Measurements from ENCODE around the gene GMCL2. TPM values are rescaled to one million over a fixed set of nuclear protein-coding genes. Genes with fewer than 3 reads are reported as not detected.

The GMCL2 gene
- polyA plus RNA-seq, 1 donor (not counting 4 experiments of a cell fraction or from before 2014, with no cell fraction given): not detected

DNA sequence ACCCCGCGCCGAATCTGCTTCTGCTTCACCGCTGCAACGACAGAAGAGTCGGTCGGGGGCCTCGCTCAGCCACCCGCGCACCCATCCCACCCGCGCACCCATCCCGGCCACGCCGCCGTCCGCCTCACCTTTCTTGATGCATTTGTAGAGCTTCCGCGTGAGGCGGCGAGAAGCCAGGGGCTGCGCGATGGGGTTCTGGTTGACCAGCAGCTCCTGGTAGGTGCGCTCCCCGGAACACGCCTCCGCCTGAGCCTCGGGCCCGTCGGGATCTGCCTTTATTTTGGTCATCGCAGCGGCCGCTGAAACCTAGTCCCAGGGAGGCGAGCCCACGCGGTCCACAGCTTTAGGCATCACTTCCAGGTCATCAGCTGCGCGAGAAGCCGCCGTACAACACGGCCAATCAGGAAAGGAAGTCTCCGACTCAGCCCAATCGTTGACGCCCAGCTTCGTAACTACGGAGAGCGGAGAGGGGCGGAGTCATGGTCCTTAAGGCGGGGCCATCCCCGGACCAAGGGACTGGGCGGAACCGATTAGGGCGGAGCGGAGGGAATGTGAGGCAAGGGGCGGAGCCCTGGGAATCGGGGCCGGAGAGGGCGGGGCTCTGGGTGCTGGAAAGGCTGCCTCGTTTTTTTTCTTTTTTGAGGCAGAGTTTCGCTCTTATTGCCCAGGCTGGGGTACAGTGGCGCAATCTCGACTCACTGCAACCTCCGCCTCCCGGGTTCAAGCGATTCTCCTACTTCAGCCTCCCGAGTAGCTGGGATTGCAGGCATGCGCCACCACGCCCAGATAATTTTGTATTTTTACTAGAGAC, 33.4 kb downstream of the GMCL2 start, which contains the start of gene NHP2:
Gene NHP2, minus strand, starts transcription at position 356 of the 811 bp plus-strand sequence. Its CDS starts 68 bp downstream, at position 288.
- no peak for TF ChIP-seq EZH2 (IDR thresholded peaks at IDR 0.05; ENCODE audit: low read length)
- TF ChIP-seq, protein P1, sequence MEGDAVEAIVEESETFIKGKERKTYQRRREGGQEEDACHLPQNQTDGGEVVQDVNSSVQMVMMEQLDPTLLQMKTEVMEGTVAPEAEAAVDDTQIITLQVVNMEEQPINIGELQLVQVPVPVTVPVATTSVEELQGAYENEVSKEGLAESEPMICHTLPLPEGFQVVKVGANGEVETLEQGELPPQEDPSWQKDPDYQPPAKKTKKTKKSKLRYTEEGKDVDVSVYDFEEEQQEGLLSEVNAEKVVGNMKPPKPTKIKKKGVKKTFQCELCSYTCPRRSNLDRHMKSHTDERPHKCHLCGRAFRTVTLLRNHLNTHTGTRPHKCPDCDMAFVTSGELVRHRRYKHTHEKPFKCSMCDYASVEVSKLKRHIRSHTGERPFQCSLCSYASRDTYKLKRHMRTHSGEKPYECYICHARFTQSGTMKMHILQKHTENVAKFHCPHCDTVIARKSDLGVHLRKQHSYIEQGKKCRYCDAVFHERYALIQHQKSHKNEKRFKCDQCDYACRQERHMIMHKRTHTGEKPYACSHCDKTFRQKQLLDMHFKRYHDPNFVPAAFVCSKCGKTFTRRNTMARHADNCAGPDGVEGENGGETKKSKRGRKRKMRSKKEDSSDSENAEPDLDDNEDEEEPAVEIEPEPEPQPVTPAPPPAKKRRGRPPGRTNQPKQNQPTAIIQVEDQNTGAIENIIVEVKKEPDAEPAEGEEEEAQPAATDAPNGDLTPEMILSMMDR (optimal IDR thresholded peaks at IDR 0.05 in 1 of 3, IDR thresholded peaks at IDR 0.05 in 1 of 3, conservative IDR thresholded peaks at IDR 0.05 in 1 of 3; ENCODE audit: extremely low read depth in 1 of 3, insufficient read depth in 2 of 3, low read length in 3 of 3): no peak
- Histone ChIP-seq H4K20me1 (ENCODE audit: control insufficient read depth, extremely low read depth, insufficient read depth, low read length) (no peaks in the 10 kb centered on the region), H3K27ac (ENCODE audit: control insufficient read depth, insufficient read depth, low read length) (peak within 1 kb of the TSS; percentile 76), H3K79me2 (ENCODE audit: control insufficient read depth, insufficient read depth, low read length) (peaks cover 21% of the 10 kb centered on the region), H3K9me3 (ENCODE audit: control insufficient read depth, low read depth, low read length) (no peaks in the 10 kb centered on the region), H3K9me1 (ENCODE audit: control insufficient read depth, extremely low read depth, insufficient read depth, low read length) (no peaks in the 10 kb centered on the region), H3K4me2 (ENCODE audit: control insufficient read depth, extremely low read depth, insufficient read depth, low read depth, low read length) (peak within 1 kb of the TSS; percentile 94), H3K4me3 (ENCODE audit: control insufficient read depth in 2 of 3, extremely low read depth in 1 of 3, insufficient read depth in 2 of 3, low read depth in 1 of 3, low read length in 3 of 3) (peak within 1 kb of the TSS; percentile 63 to 99 (median 97)), H3K27me3 (ENCODE audit: control insufficient read depth, extremely low read depth, insufficient read depth, low read length) (no peaks in the 10 kb centered on the region), H3K36me3 (ENCODE audit: control insufficient read depth in 2 of 2, extremely low read depth in 1 of 2, insufficient read depth in 2 of 2, low read length in 2 of 2) (peaks cover 16 to 20% of the 10 kb centered on the region in 2 experiments), H3K9ac (ENCODE audit: control insufficient read depth, extremely low read depth, insufficient read depth, low read length) (peak within 1 kb of the TSS; percentile 92), H2AFZ (ENCODE audit: control insufficient read depth, low read length) (peak within 1 kb of the TSS; percentile 76), H3K4me1 (ENCODE audit: control insufficient read depth, extremely low read depth, insufficient read depth, low read length) (peaks cover 10% of the 10 kb centered on the region)
- DNase-seq (ENCODE audit: low read depth, low spot score) (peak; percentile 91), FAIRE-seq (peak; percentile 85)
- dilution Hi-C loops (cut with MboI; ENCODE audit: extremely low pct_ligation_motif_present, low sequenced_read_pairs): no loop called here

DNA sequence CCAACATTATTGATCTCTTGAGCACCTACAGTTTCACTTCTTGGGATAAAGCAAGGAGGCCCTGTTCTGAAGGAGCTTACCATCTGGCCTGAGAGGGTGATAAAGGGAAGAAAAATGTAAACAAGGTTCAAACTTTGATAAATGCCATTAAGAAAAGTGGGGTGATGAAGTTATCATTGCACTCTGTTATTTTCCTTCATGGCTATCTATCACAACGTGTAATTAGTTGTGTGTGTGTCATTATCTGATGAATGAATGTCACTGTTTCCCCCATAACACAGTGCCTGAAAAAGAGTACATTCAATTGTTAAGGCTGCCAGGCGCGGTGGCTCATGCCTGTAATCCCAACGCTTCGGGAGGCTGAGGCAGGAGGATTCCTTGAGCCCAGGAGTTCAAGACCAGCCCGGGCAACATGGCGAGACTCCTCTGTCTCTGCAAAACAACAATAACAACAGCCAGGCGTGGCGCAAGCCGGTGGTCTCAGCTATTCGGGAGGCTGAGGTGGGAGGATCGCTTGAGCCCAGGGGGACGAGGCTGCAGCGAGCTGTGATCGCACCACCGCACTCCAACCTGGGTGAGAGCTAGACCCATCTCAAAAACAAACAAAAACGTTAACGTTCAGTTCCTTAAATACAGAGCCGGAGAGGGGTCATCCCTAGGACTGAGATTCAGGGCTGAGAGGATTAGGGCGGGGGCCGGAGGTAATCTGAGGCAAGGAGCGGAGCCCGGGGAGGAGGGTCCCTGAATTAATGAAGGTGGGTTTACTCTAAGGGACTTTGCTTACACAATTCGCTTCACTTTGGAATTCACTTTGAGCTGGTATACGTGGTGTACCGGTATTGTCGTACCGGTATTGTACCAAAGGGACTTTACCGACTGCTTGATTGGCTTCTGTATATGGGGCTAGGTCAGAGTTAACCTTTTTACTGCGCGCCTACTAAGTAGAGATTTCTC, 34.4 kb downstream of the GMCL2 start:
- peak overlapping the region; percentile 76 for H2AFZ ChIP-seq (ENCODE audit: control insufficient read depth, low read length)
- H4K20me1 ChIP-seq (ENCODE audit: control insufficient read depth, extremely low read depth, insufficient read depth, low read length): no peaks in the 10 kb centered on the region
- peak overlapping the region; percentile 92 for H3K9ac ChIP-seq (ENCODE audit: control insufficient read depth, extremely low read depth, insufficient read depth, low read length)
- H3K4me2 ChIP-seq (ENCODE audit: control insufficient read depth, extremely low read depth, insufficient read depth, low read depth, low read length): peak overlapping the region; percentile 94
- dilution Hi-C loops (cut with MboI; ENCODE audit: extremely low pct_ligation_motif_present, low sequenced_read_pairs): no loop called here
- peaks cover 10% of the 10 kb centered on the region for H3K4me1 ChIP-seq (ENCODE audit: control insufficient read depth, extremely low read depth, insufficient read depth, low read length)
- H3K9me1 ChIP-seq (ENCODE audit: control insufficient read depth, extremely low read depth, insufficient read depth, low read length): no peaks in the 10 kb centered on the region
- no peak for TF ChIP-seq EZH2 (IDR thresholded peaks at IDR 0.05; ENCODE audit: low read length)
- TF ChIP-seq, protein P1 (optimal IDR thresholded peaks at IDR 0.05 in 1 of 3, IDR thresholded peaks at IDR 0.05 in 1 of 3, conservative IDR thresholded peaks at IDR 0.05 in 1 of 3; ENCODE audit: extremely low read depth in 1 of 3, insufficient read depth in 2 of 3, low read length in 3 of 3): no peak
- peak overlapping the region; percentile 63 to 99 (median 97) for H3K4me3 ChIP-seq (ENCODE audit: control insufficient read depth in 2 of 3, extremely low read depth in 1 of 3, insufficient read depth in 2 of 3, low read depth in 1 of 3, low read length in 3 of 3)
- peaks cover 23% of the 10 kb centered on the region for H3K79me2 ChIP-seq (ENCODE audit: control insufficient read depth, insufficient read depth, low read length)
- peaks cover 24 to 30% of the 10 kb centered on the region in 2 experiments for H3K36me3 ChIP-seq (ENCODE audit: control insufficient read depth in 2 of 2, extremely low read depth in 1 of 2, insufficient read depth in 2 of 2, low read length in 2 of 2)
- H3K27ac ChIP-seq (ENCODE audit: control insufficient read depth, insufficient read depth, low read length): peak overlapping the region; percentile 76
- FAIRE-seq (peak; percentile 29), DNase-seq (ENCODE audit: low read depth, low spot score) (no peak)
- H3K9me3 ChIP-seq (ENCODE audit: control insufficient read depth, low read depth, low read length): no peaks in the 10 kb centered on the region
- no peaks in the 10 kb centered on the region for H3K27me3 ChIP-seq (ENCODE audit: control insufficient read depth, extremely low read depth, insufficient read depth, low read length)
